Hepatocyte (in vitro differentiated cells): ENCODE results near the gene CCDC63. TPM values are rescaled to one million over a fixed set of nuclear protein-coding genes. Genes with fewer than 3 reads are reported as not detected.

Experiments
- DNase-seq: peaks from one replicate; pipeline ENCODE4 v3.0.0-alpha.2; 2016; ENCODE audit warnings: low spot score
- H2AFZ ChIP-seq: fragments of 200-600 bp; sonication (generic); 2 replicates; pipeline ENCODE4 v1.6.0; 2016; ENCODE audit warnings: antibody characterized with exemption, mild to moderate bottlenecking
- H3K27ac ChIP-seq: fragments of 200-600 bp; sonication (generic); 2 replicates; pipeline ENCODE4 v1.5.1; 2016; ENCODE audit warnings: mild to moderate bottlenecking
- H3K27me3 ChIP-seq: fragments of 200-600 bp; sonication (generic); 2 replicates; pipeline ENCODE4 v1.6.1; 2016
- H3K36me3 ChIP-seq: fragments of 200-600 bp; sonication (generic); replicated peaks from 2 replicates; pipeline ENCODE4 v1.5.1; 2016; ENCODE audit warnings: low read depth; ENCODE audit not compliant: insufficient read depth
- H3K4me1 ChIP-seq: fragments of 200-600 bp; sonication (generic); 2 replicates; pipeline ENCODE4 v1.5.1; 2016; ENCODE audit warnings: mild to moderate bottlenecking, moderate library complexity; ENCODE audit not compliant: insufficient read depth
- H3K4me2 ChIP-seq: fragments of 200-600 bp; sonication (generic); 2 replicates; pipeline ENCODE4 v1.6.0; 2016
- H3K4me3 ChIP-seq: fragments of 200-600 bp; sonication (generic); 2 replicates; pipeline ENCODE4 v1.5.1; 2016; ENCODE audit warnings: mild to moderate bottlenecking
- H3K79me2 ChIP-seq: fragments of 200-600 bp; sonication (generic); 2 replicates; pipeline ENCODE4 v1.6.0; 2017; ENCODE audit warnings: mild to moderate bottlenecking
- H3K9me2 ChIP-seq: fragments of 200-600 bp; sonication (generic); replicated peaks from 2 replicates; pipeline ENCODE4 v1.6.0; 2017; ENCODE audit warnings: mild to moderate bottlenecking; ENCODE audit not compliant: insufficient read depth
- H3K9me3 ChIP-seq: fragments of 200-600 bp; sonication (generic); 2 replicates; pipeline ENCODE4 v1.5.1; 2016; ENCODE audit warnings: low read depth, mild to moderate bottlenecking
- H4K20me1 ChIP-seq: fragments of 200-600 bp; sonication (generic); 2 replicates; pipeline ENCODE4 v1.6.0; 2016; ENCODE audit warnings: mild to moderate bottlenecking; ENCODE audit not compliant: insufficient read depth, poor library complexity, severe bottlenecking
- EZH2 ChIP-seq: fragments of 200-600 bp; sonication (generic); IDR thresholded peaks from 2 replicates; pipeline ENCODE4 v1.6.1; 2016; ENCODE audit warnings: antibody characterized with exemption, mild to moderate bottlenecking, borderline replicate concordance
- EZH2phosphoT487 ChIP-seq: fragments of 200-600 bp; sonication (generic); IDR thresholded peaks from one replicate; pipeline ENCODE4 v1.6.1; 2018; ENCODE audit warnings: antibody characterized with exemption, mild to moderate bottlenecking, low read depth, moderate library complexity; ENCODE audit not compliant: unreplicated experiment, severe bottlenecking
- WGBS: methylation state at CpG from one replicate; pipeline ENCODE4 v1.1.6; 2016; ENCODE audit warnings: low lambda C conversion rate; ENCODE audit errors: missing lambda C conversion rate; 5-methylcytosine and 5-hydroxymethylcytosine counted together
- polyA plus RNA-seq: library from polyadenylated mRNA; unstranded; fragments of >200 nt; fragmentation: Nextera tagmentation; extraction: Ambion mirVana; gene quantifications from 2 replicates; pipeline ENCODE4 v1.2.1, GENCODE V29; 2016
- total RNA-seq: library from RNA; depleted of rRNA; stranded (reverse); fragments of >200 nt; gene quantifications from 2 replicates; pipeline ENCODE4 v1.2.3, GENCODE V29; 2014
- TF ChIP-seq, protein P1 (sequence below): fragments of 200-600 bp; sonication (generic); IDR thresholded peaks from 2 replicates; pipeline ENCODE4 v1.5.1; 2016; ENCODE audit warnings: antibody characterized with exemption, mild to moderate bottlenecking; ENCODE audit not compliant: poor library complexity

CCDC63 gene
- total and polyA plus RNA-seq, 2 experiments from 2014 or later: not detected

DNA sequence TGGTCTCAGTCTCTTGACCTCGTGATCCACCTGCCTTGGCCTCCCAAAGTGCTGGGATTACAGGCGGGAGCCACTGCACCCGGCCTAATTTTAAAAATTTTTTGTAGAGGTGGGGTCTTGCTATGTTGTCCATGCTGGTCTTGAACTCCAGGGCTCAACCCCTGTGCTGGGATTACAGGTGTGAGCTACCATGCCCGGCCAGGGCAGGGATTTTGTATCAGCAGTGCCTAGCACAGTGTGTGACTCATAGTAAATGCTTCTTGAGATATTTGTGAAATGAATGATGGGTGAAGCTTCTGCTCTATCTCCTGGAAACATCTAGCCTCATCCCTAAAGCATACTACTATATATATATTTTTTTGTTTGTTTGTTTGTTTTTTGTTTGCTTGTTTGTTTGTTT, 36.5 kb downstream of the CCDC63 start:
- Histone ChIP-seq H3K27ac (no peak overlapping the region), H2AFZ (no peak overlapping the region), H3K4me2 (no peak overlapping the region), H3K4me1 (no peaks in the 10 kb centered on the region), H3K79me2 (no peaks in the 10 kb centered on the region), H3K36me3 (no peaks in the 10 kb centered on the region), H3K9me2 (no peaks in the 10 kb centered on the region), H3K9me3 (no peaks in the 10 kb centered on the region), H4K20me1 (no peaks in the 10 kb centered on the region), H3K27me3 (no peaks in the 10 kb centered on the region), H3K4me3 (no peak overlapping the region)
- DNase-seq: no peak
- WGBS: 84% methylated on average over 4 of the region's 4 CpGs
- no peak for TF ChIP-seq EZH2phosphoT487
- no peak for TF ChIP-seq EZH2
- TF ChIP-seq, protein P1, sequence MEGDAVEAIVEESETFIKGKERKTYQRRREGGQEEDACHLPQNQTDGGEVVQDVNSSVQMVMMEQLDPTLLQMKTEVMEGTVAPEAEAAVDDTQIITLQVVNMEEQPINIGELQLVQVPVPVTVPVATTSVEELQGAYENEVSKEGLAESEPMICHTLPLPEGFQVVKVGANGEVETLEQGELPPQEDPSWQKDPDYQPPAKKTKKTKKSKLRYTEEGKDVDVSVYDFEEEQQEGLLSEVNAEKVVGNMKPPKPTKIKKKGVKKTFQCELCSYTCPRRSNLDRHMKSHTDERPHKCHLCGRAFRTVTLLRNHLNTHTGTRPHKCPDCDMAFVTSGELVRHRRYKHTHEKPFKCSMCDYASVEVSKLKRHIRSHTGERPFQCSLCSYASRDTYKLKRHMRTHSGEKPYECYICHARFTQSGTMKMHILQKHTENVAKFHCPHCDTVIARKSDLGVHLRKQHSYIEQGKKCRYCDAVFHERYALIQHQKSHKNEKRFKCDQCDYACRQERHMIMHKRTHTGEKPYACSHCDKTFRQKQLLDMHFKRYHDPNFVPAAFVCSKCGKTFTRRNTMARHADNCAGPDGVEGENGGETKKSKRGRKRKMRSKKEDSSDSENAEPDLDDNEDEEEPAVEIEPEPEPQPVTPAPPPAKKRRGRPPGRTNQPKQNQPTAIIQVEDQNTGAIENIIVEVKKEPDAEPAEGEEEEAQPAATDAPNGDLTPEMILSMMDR: no peak

DNA sequence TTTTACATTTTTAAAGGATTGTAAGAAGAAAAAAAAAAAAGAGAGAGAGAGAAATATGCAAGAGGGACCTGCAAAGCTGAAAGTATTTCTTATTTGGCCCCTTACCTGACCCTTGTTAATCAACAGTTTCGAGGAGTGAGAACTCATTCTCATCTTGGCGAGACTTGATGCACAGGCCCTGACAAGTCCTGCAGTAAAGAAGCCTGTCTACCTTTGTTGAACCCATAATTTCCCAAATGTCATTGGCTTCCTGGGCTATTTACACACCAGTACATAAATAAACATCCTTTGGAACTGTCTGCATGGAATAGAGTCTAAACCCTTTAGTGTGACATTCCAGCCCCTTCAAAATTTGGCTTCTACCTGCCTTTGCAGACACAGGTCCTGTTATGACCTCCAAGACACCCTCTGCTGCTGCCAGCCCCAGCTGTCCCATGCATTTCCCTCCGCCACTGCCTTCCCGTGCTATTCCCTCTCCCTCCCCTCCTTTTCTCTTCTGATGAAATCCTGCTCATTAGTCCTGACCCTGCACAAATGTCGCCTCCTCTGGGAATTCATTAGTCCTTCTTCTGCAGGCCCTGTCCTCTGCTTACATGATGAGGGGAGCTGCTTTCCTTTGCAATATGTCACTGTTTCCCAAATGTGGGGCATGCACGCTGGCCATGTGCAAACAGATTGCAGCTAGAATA, 38.5 kb downstream of the CCDC63 start:
- Histone ChIP-seq H3K27ac (no peak overlapping the region), H3K36me3 (no peaks in the 10 kb centered on the region), H3K79me2 (no peaks in the 10 kb centered on the region), H3K27me3 (peaks cover 5% of the 10 kb centered on the region), H3K9me2 (no peaks in the 10 kb centered on the region), H2AFZ (no peak overlapping the region), H3K4me3 (no peak overlapping the region), H4K20me1 (no peaks in the 10 kb centered on the region), H3K4me2 (no peak overlapping the region), H3K9me3 (no peaks in the 10 kb centered on the region), H3K4me1 (no peaks in the 10 kb centered on the region)
- no peak for DNase-seq
- 75% methylated on average over 6 of the region's 6 CpGs for WGBS
- TF ChIP-seq EZH2 (no peak), EZH2phosphoT487 (no peak)
- TF ChIP-seq, protein P1: no peak

DNA sequence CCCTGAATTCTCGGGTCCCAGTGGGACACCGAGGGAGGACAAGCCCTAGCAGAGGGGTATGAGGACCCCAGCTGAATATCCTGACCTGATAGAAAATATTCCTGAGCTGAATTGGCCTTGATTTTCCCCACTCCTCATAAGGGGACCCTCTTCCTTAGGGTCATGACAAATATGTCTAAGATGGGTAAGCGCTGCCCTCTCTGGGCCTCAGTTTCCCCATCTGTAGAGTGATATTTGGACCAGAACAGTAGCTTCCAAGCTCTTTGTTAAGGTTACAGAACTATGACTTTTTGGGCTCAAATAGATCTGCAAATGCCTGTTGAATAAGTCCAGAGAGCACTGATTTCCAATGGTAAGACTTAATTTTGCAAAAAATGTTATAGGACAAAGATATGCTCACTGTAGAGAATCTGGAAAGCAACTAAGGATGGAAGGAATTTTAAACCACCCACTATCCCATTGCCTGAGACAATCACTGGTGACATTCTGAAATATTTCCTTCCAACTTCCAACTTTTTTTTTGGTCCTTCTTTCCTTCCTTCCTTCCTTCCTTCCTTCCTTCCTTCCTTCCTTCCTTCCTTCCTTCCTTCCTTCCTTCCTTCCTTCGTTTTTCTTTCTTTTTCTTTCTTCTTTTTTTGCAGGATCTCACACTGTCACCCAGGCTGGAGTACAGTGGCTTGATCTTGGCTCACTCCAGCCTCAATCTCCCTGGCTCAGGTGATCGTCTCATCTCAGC, 41.6 kb downstream of the CCDC63 start:
- peaks cover 5% of the 10 kb centered on the region for H3K27me3 ChIP-seq
- no peaks in the 10 kb centered on the region for H3K9me2 ChIP-seq
- no peaks in the 10 kb centered on the region for H3K36me3 ChIP-seq
- no peaks in the 10 kb centered on the region for H3K9me3 ChIP-seq
- H3K79me2 ChIP-seq: no peaks in the 10 kb centered on the region
- 55% methylated on average over 4 of the region's 5 CpGs for WGBS
- no peak overlapping the region for H2AFZ ChIP-seq
- no peaks in the 10 kb centered on the region for H3K4me1 ChIP-seq
- H3K4me2 ChIP-seq: no peak overlapping the region
- TF ChIP-seq EZH2: no peak
- H4K20me1 ChIP-seq: no peaks in the 10 kb centered on the region
- DNase-seq: no peak
- H3K4me3 ChIP-seq: no peak overlapping the region
- H3K27ac ChIP-seq: no peak overlapping the region

DNA sequence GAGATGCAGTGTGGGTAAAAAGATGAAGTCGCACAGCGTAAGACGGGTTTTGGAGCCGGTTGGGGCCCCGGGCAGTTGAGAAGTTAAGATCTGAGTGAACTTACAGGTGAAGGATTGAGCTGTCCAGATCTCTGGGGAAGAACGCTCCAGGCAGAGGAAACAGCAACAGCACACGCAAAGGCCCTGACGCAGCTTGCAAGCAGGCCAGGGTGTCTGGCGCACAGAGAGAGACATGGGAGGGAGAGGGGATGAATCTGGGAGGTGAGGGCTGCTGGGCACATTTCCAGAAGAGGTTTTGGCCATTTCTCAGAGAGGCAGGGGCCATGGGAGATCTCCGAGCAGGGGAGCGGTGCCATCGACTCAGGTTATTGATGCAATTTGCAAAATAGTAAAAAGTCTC, 42.6 kb downstream of the CCDC63 start:
- Histone ChIP-seq H3K4me2 (no peak overlapping the region), H3K9me2 (no peaks in the 10 kb centered on the region), H4K20me1 (no peaks in the 10 kb centered on the region), H3K27me3 (peaks cover 5% of the 10 kb centered on the region), H3K36me3 (no peaks in the 10 kb centered on the region), H2AFZ (no peak overlapping the region), H3K4me3 (no peak overlapping the region), H3K27ac (no peak overlapping the region), H3K79me2 (no peaks in the 10 kb centered on the region), H3K4me1 (no peaks in the 10 kb centered on the region), H3K9me3 (no peaks in the 10 kb centered on the region)
- no peak for DNase-seq
- no peak for TF ChIP-seq EZH2phosphoT487
- TF ChIP-seq, protein P1: no peak
- no peak for TF ChIP-seq EZH2
- 83% methylated on average over 12 of the region's 12 CpGs for WGBS
